ENCODE results near the gene SLC30A5.
"Not testable (repeated sequence)": the region's sequence is repeated elsewhere in the genome, so short reads cannot be mapped to it uniquely, and the experiment has no call there.

DNA sequence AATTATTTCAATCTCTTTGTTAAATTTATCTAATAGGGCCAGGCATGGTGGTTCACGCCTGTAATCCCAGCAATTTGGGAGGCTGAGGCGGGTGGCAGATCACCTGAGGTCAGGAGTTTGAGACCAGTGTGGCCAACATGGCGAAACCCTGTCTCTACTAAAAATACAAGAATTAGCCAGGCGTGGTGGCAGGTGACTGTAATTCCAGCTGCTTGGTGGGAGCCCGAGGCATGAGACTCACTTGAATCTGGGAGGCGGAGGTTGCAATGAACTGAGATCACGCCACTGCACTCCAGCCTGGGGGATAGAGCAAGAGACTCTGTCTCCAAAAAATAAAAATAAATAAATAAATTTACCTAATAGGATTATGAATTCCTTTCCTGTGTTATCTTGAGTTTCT lies 54.8 kb downstream of the SLC30A5 start:
- TF ChIP-seq POLR2A (IDR thresholded peaks at IDR 0.05) = not testable (repeated sequence)
- TF ChIP-seq, protein P1, sequence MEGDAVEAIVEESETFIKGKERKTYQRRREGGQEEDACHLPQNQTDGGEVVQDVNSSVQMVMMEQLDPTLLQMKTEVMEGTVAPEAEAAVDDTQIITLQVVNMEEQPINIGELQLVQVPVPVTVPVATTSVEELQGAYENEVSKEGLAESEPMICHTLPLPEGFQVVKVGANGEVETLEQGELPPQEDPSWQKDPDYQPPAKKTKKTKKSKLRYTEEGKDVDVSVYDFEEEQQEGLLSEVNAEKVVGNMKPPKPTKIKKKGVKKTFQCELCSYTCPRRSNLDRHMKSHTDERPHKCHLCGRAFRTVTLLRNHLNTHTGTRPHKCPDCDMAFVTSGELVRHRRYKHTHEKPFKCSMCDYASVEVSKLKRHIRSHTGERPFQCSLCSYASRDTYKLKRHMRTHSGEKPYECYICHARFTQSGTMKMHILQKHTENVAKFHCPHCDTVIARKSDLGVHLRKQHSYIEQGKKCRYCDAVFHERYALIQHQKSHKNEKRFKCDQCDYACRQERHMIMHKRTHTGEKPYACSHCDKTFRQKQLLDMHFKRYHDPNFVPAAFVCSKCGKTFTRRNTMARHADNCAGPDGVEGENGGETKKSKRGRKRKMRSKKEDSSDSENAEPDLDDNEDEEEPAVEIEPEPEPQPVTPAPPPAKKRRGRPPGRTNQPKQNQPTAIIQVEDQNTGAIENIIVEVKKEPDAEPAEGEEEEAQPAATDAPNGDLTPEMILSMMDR (IDR thresholded peaks at IDR 0.05) = not testable (repeated sequence)
